ENCODE results near the gene NAALADL2. TPM values are rescaled to one million over a fixed set of nuclear protein-coding genes. Genes with fewer than 3 reads are reported as not detected.

NAALADL2 gene
- total RNA-seq, 1 experiment from 2014 or later, result 12.8 TPM

- TF ChIP-seq EZH2 (IDR thresholded peaks at IDR 0.05; ENCODE audit: low read depth) (no peak), CTCF (conservative IDR thresholded peaks at IDR 0.05) (no peak)
- Histone ChIP-seq H3K36me3 (ENCODE audit: low read depth) (no peaks in the 10 kb centered on the region), H3K4me3 (no peak overlapping the region), H2AFZ (no peak overlapping the region), H3K4me1 (replicated peaks; ENCODE audit: insufficient read depth) (peaks cover 14% of the 10 kb centered on the region), H3F3A (ENCODE audit: insufficient read depth, low read depth) (no peaks in the 10 kb centered on the region), H3K9me2 (ENCODE audit: insufficient read depth) (no peaks in the 10 kb centered on the region), H3K27ac (no peak overlapping the region), H3K9me3 (ENCODE audit: insufficient read depth, low read depth) (no peaks in the 10 kb centered on the region; the same call in none of the 2 replicates), H4K20me1 (ENCODE audit: insufficient read depth) (no peaks in the 10 kb centered on the region), H3K79me2 (ENCODE audit: low read depth) (no peaks in the 10 kb centered on the region), H3K4me2 (no peak overlapping the region), H3K27me3 (ENCODE audit: insufficient read depth, low read depth) (no peaks in the 10 kb centered on the region)
- intact Hi-C loops (cut with micrococcal nuclease; ENCODE audit: unreplicated experiment), result no loop called here
- DNase-seq, result no peak
- POLR2A ChIA-PET (ENCODE audit: unreplicated experiment), result interaction anchor here (0.7 kb wide), 1 partner anchor 81 kb away, joined by 4 read pairs; no protein-coding TSS in a partner anchor
- CTCF ChIA-PET, result no interaction called here
- BruUV-seq (replicated peaks), result no TSS peak
Measured at GRCh38 chr3:175340338-175341015, 481.3 kb downstream of the NAALADL2 start.

- ChIA-PET POLR2A (ENCODE audit: unreplicated experiment) (no interaction called here), CTCF (no interaction called here)
- Histone ChIP-seq H4K20me1 (ENCODE audit: insufficient read depth) (no peaks in the 10 kb centered on the region), H3K79me2 (ENCODE audit: low read depth) (no peaks in the 10 kb centered on the region), H3K9me3 (ENCODE audit: insufficient read depth, low read depth) (no peaks in the 10 kb centered on the region; the same call in 1 of the 2 replicates), H2AFZ (no peak overlapping the region), H3K9me2 (ENCODE audit: insufficient read depth) (no peaks in the 10 kb centered on the region), H3K4me1 (replicated peaks; ENCODE audit: insufficient read depth) (no peaks in the 10 kb centered on the region), H3K27ac (no peak overlapping the region), H3K27me3 (ENCODE audit: insufficient read depth, low read depth) (no peaks in the 10 kb centered on the region), H3K36me3 (ENCODE audit: low read depth) (no peaks in the 10 kb centered on the region), H3F3A (ENCODE audit: insufficient read depth, low read depth) (no peaks in the 10 kb centered on the region), H3K4me3 (no peak overlapping the region), H3K4me2 (no peak overlapping the region)
- intact Hi-C loops (cut with micrococcal nuclease; ENCODE audit: unreplicated experiment), result no loop called here
- no TSS peak for BruUV-seq (replicated peaks)
- no peak for DNase-seq
- TF ChIP-seq EZH2 (IDR thresholded peaks at IDR 0.05; ENCODE audit: low read depth) (no peak), CTCF (conservative IDR thresholded peaks at IDR 0.05) (no peak)
Measured at GRCh38 chr3:175342196-175342595, 483.1 kb downstream of the NAALADL2 start.

GRCh38 chr3:175343946-175344345, 484.8 kb downstream of the NAALADL2 start:
- no peak overlapping the region for H3K4me3 ChIP-seq
- no peaks in the 10 kb centered on the region for H3F3A ChIP-seq (ENCODE audit: insufficient read depth, low read depth)
- H3K27ac ChIP-seq, result no peak overlapping the region
- no peaks in the 10 kb centered on the region for H3K36me3 ChIP-seq (ENCODE audit: low read depth)
- H3K9me3 ChIP-seq (ENCODE audit: insufficient read depth, low read depth), result no peaks in the 10 kb centered on the region
- no peak for DNase-seq
- H4K20me1 ChIP-seq (ENCODE audit: insufficient read depth), result no peaks in the 10 kb centered on the region
- ChIA-PET POLR2A (ENCODE audit: unreplicated experiment) (no interaction called here), CTCF (no interaction called here)
- H3K4me2 ChIP-seq, result no peak overlapping the region
- TF ChIP-seq CTCF (conservative IDR thresholded peaks at IDR 0.05) (no peak), EZH2 (IDR thresholded peaks at IDR 0.05; ENCODE audit: low read depth) (no peak)
- no TSS peak for BruUV-seq (replicated peaks)
- no peaks in the 10 kb centered on the region for H3K79me2 ChIP-seq (ENCODE audit: low read depth)
- H3K9me2 ChIP-seq (ENCODE audit: insufficient read depth), result no peaks in the 10 kb centered on the region
- no peaks in the 10 kb centered on the region for H3K4me1 ChIP-seq (replicated peaks; ENCODE audit: insufficient read depth)
- intact Hi-C loops (cut with micrococcal nuclease; ENCODE audit: unreplicated experiment), result no loop called here
- no peaks in the 10 kb centered on the region for H3K27me3 ChIP-seq (ENCODE audit: insufficient read depth, low read depth)
- H2AFZ ChIP-seq, result no peak overlapping the region
